Neural progenitor cell (in vitro differentiated cells): ENCODE measurements around the gene GRIN2A. TPM values are rescaled to one million over a fixed set of nuclear protein-coding genes. Genes with fewer than 3 reads are reported as not detected.
A peak's percentile ranks its signal among the peaks of the same experiment; 100 is the strongest.

ENCODE experiments used
- DNase-seq: peaks from one replicate; pipeline ENCODE4 v3.0.0-alpha.2; 2016; ENCODE audit warnings: low spot score
- H2AFZ ChIP-seq: fragments of 200-600 bp; sonication (generic); replicated peaks from 2 replicates; pipeline ENCODE4 v1.6.1; 2016; ENCODE audit warnings: antibody characterized with exemption
- H3F3A ChIP-seq: fragments of 200-600 bp; sonication (generic); 2 replicates; pipeline ENCODE4 v1.6.1; 2016; ENCODE audit warnings: antibody characterized with exemption, low read depth
- H3K27ac ChIP-seq: fragments of 200-600 bp; sonication (generic); 2 replicates; pipeline ENCODE4 v1.5.1; 2016; ENCODE audit warnings: mild to moderate bottlenecking
- H3K27me3 ChIP-seq: fragments of 200-600 bp; sonication (generic); 2 replicates; pipeline ENCODE4 v1.6.1; 2016; ENCODE audit warnings: mild to moderate bottlenecking, moderate library complexity
- H3K36me3 ChIP-seq: fragments of 200-600 bp; sonication (generic); 2 replicates; pipeline ENCODE4 v1.5.1; 2016
- H3K4me1 ChIP-seq: fragments of 200-600 bp; sonication (generic); 2 replicates; pipeline ENCODE4 v1.6.1; 2016; ENCODE audit warnings: mixed run types
- H3K4me2 ChIP-seq: fragments of 200-600 bp; sonication (generic); 2 replicates; pipeline ENCODE4 v1.6.1; 2016
- H3K4me3 ChIP-seq: fragments of 200-600 bp; sonication (generic); 2 replicates; pipeline ENCODE4 v1.5.1; 2016
- H3K79me2 ChIP-seq: fragments of 200-600 bp; sonication (generic); 2 replicates; pipeline ENCODE4 v1.6.1; 2016; ENCODE audit warnings: low read depth
- H3K9ac ChIP-seq: fragments of 200-600 bp; sonication (generic); 2 replicates; pipeline ENCODE4 v1.6.1; 2016
- H3K9me3 ChIP-seq: fragments of 200-600 bp; sonication (generic); 2 replicates; pipeline ENCODE4 v1.5.1; 2016; ENCODE audit warnings: low read depth
- H4K20me1 ChIP-seq: fragments of 200-600 bp; sonication (generic); 2 replicates; pipeline ENCODE4 v1.6.1; 2016; ENCODE audit warnings: low read depth
- H3K27ac Mint-ChIP-seq: 3 replicates; pipeline ENCODE4 v1.8.0; 2021; ENCODE audit warnings: mixed read lengths
- H3K27me3 Mint-ChIP-seq: 2 replicates; pipeline ENCODE4 v1.8.0; 2022; ENCODE audit warnings: low read depth, mild to moderate bottlenecking, inconsistent platforms, moderate library complexity, mixed read lengths; ENCODE audit not compliant: insufficient read depth
- H3K36me3 Mint-ChIP-seq: 3 replicates; pipeline ENCODE4 v1.8.0; 2021; ENCODE audit warnings: mixed read lengths
- H3K4me1 Mint-ChIP-seq: 3 replicates; pipeline ENCODE4 v1.8.0; 2021; ENCODE audit warnings: mixed read lengths
- H3K4me3 Mint-ChIP-seq: 3 replicates; pipeline ENCODE4 v1.8.0; 2021; ENCODE audit warnings: mild to moderate bottlenecking, moderate library complexity, mixed read lengths
- H3K9me3 Mint-ChIP-seq: 3 replicates; pipeline ENCODE4 v1.8.0; 2020; ENCODE audit warnings: mixed read lengths
- EZH2 ChIP-seq: fragments of 200-600 bp; sonication (generic); IDR thresholded peaks from 2 replicates; pipeline ENCODE4 v1.6.1; 2017; ENCODE audit warnings: antibody characterized with exemption, mild to moderate bottlenecking, moderate library complexity
- EZH2phosphoT487 ChIP-seq: fragments of 200-600 bp; sonication (generic); IDR thresholded peaks from 2 replicates; pipeline ENCODE4 v1.6.1; 2017; ENCODE audit warnings: antibody characterized with exemption
- total RNA-seq: library from RNA; depleted of rRNA; stranded (reverse); fragments of >200 nt; gene quantifications from 2 replicates; pipeline ENCODE4 v1.2.3, GENCODE V29; 2015; ENCODE audit warnings: low replicate concordance
- TF ChIP-seq, protein P1 (sequence below): fragments of 200-600 bp; sonication (generic); IDR thresholded peaks from 2 replicates; pipeline ENCODE4 v1.5.1; 2017; ENCODE audit warnings: antibody characterized with exemption, mild to moderate bottlenecking

GRIN2A gene
- total RNA-seq, 1 donor from 2014 or later: 1.6 TPM

DNA sequence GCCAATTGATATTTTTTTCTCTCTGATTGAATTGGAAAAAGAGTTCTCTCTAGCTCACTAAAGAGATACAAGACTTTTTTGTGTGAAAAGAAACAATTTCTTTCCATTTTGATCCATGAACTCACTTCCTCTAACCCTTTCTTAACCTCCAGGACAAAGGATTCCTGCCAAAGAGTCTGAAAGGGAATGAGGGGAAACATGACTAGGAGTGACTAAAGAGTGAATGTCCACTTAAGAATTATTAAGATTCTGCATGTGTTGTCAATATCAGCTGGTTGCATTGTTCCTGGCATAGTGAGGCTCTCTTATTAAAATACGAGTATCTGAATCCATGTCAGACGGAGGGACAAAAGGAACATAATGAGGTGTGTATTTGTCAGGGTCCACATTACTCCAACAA lies 344.7 kb downstream of the GRIN2A start:
- H4K20me1 ChIP-seq: peaks cover 6% of the 10 kb centered on the region
- H3K27ac ChIP-seq: no peak overlapping the region
- H2AFZ ChIP-seq: no peak overlapping the region
- no peaks in the 10 kb centered on the region for H3K36me3 ChIP-seq
- H3F3A ChIP-seq: no peaks in the 10 kb centered on the region
- H3K9ac ChIP-seq: no peak overlapping the region
- no peaks in the 10 kb centered on the region for H3K9me3 ChIP-seq
- TF ChIP-seq, protein P1, sequence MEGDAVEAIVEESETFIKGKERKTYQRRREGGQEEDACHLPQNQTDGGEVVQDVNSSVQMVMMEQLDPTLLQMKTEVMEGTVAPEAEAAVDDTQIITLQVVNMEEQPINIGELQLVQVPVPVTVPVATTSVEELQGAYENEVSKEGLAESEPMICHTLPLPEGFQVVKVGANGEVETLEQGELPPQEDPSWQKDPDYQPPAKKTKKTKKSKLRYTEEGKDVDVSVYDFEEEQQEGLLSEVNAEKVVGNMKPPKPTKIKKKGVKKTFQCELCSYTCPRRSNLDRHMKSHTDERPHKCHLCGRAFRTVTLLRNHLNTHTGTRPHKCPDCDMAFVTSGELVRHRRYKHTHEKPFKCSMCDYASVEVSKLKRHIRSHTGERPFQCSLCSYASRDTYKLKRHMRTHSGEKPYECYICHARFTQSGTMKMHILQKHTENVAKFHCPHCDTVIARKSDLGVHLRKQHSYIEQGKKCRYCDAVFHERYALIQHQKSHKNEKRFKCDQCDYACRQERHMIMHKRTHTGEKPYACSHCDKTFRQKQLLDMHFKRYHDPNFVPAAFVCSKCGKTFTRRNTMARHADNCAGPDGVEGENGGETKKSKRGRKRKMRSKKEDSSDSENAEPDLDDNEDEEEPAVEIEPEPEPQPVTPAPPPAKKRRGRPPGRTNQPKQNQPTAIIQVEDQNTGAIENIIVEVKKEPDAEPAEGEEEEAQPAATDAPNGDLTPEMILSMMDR: no peak
- TF ChIP-seq EZH2 (no peak), EZH2phosphoT487 (no peak)
- no peak overlapping the region for H3K4me2 ChIP-seq
- H3K4me1 Mint-ChIP-seq: peaks cover 4% of the 10 kb centered on the region
- H3K27me3 Mint-ChIP-seq: peaks cover 3% of the 10 kb centered on the region
- H3K4me3 Mint-ChIP-seq: no peak overlapping the region
- no peaks in the 10 kb centered on the region for H3K9me3 Mint-ChIP-seq
- no peaks in the 10 kb centered on the region for H3K27me3 ChIP-seq
- no peak for DNase-seq
- H3K79me2 ChIP-seq: no peaks in the 10 kb centered on the region
- no peak overlapping the region for H3K27ac Mint-ChIP-seq
- no peak overlapping the region for H3K4me3 ChIP-seq
- H3K36me3 Mint-ChIP-seq: no peaks in the 10 kb centered on the region
- H3K4me1 ChIP-seq: no peaks in the 10 kb centered on the region

DNA sequence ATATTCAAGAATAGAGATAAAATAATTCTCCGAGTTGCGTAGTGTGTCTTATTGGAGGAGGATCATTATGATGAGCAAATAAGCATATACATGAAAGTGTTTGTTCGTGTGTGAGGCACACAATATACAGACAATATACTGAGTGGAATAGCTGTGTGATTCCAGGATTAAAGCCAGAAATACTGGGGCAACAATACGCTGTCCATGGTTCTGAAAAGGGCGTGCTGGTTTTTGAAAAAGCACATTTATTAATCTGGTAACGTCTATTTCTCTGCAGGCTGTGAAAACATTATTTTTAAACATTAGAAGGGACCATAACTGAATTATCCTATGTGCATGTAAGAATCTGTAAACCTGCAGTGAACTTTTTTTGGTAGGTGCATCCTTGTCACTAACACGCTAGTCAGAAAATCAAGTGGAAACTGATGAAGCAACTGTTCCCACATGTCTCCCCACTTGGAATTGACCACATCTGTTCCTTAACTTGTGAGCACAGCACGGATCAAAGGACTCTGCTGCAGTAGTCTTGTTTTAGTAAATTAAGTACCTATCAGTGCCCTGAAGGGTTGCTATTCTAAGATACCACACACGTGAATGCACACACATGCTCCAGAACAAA lies 346.0 kb downstream of the GRIN2A start:
- H3K9me3 ChIP-seq: no peaks in the 10 kb centered on the region
- H3K36me3 Mint-ChIP-seq: no peaks in the 10 kb centered on the region
- H3K27ac ChIP-seq: no peak overlapping the region
- no peaks in the 10 kb centered on the region for H3K9me3 Mint-ChIP-seq
- H3K79me2 ChIP-seq: no peaks in the 10 kb centered on the region
- H3K4me3 ChIP-seq: no peak overlapping the region
- peaks cover 6% of the 10 kb centered on the region for H4K20me1 ChIP-seq
- H2AFZ ChIP-seq: no peak overlapping the region
- H3K36me3 ChIP-seq: no peaks in the 10 kb centered on the region
- H3K27ac Mint-ChIP-seq: no peak overlapping the region
- no peaks in the 10 kb centered on the region for H3F3A ChIP-seq
- H3K4me1 Mint-ChIP-seq: peaks cover 4% of the 10 kb centered on the region
- H3K4me1 ChIP-seq: no peaks in the 10 kb centered on the region
- no peaks in the 10 kb centered on the region for H3K27me3 ChIP-seq
- no peak overlapping the region for H3K9ac ChIP-seq
- H3K4me3 Mint-ChIP-seq: no peak overlapping the region
- peak; percentile 68 for DNase-seq
- H3K27me3 Mint-ChIP-seq: peaks cover 3% of the 10 kb centered on the region
- no peak overlapping the region for H3K4me2 ChIP-seq
- TF ChIP-seq EZH2phosphoT487 (no peak), EZH2 (no peak)
- TF ChIP-seq, protein P1: no peak

DNA sequence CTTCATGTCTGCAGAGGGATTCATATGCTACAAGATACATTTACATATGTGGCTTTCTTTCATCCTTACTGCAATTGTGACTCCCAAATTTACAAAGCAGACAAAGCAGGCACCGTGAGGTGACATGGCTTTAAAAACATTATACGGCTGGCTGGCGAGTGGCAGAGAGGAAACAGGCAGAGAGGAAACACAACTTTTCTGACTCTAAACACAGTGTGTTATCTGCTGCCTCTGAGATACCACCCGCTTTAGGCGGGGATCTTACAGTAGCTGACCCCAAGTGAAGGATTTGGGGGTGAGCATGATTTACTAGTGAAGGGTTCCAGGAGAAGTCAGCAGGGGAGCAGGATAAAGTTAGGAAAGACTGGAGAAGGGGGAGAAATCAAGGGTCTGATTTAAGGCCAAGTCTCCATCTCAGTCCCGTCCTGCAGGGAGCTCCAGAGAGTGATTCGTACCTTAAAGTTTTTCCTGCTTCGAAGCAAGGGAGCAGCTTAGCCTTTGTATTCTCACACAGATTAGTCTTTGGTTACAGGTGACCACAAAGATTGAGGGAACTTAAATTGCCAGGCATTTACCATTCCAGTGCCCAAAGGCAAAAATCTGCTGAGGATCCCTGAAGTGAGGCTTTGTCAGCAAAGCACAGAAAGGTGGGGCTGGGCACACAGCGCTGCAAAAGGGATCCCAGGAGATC lies 355.0 kb downstream of the GRIN2A start:
- peak overlapping the region; percentile 52 for H3K4me2 ChIP-seq
- Mint-ChIP-seq H3K4me3 (no peak overlapping the region), H3K9me3 (no peaks in the 10 kb centered on the region), H3K36me3 (no peaks in the 10 kb centered on the region), H3K27me3 (peaks cover 7% of the 10 kb centered on the region), H3K4me1 (peaks cover 23% of the 10 kb centered on the region), H3K27ac (no peak overlapping the region)
- H3F3A ChIP-seq: peaks cover 23% of the 10 kb centered on the region
- no peak overlapping the region for H3K4me3 ChIP-seq
- H3K79me2 ChIP-seq: no peaks in the 10 kb centered on the region
- DNase-seq: peak; percentile 43
- no peaks in the 10 kb centered on the region for H4K20me1 ChIP-seq
- no peak overlapping the region for H3K27ac ChIP-seq
- TF ChIP-seq, protein P1: no peak
- no peak for TF ChIP-seq EZH2
- no peak for TF ChIP-seq EZH2phosphoT487
- H3K9me3 ChIP-seq: no peaks in the 10 kb centered on the region
- no peaks in the 10 kb centered on the region for H3K36me3 ChIP-seq
- peaks cover 31% of the 10 kb centered on the region for H3K4me1 ChIP-seq
- no peak overlapping the region for H3K9ac ChIP-seq
- H3K27me3 ChIP-seq: no peaks in the 10 kb centered on the region
- peak overlapping the region; percentile 23 for H2AFZ ChIP-seq
